ENCODE data around the gene PLXDC2.

The PLXDC2 gene

GRCh38 chr10:20247454-20247853 is 431.2 kb downstream of the PLXDC2 start:
- no peak for DNase-seq (ENCODE audit: low read depth)
- no peak for TF ChIP-seq CTCF (IDR thresholded peaks at IDR 0.05; ENCODE audit: insufficient read depth, low read depth, low read length, missing control alignments)
- H3K4me3 ChIP-seq (ENCODE audit: low read length): no peak overlapping the region

DNA sequence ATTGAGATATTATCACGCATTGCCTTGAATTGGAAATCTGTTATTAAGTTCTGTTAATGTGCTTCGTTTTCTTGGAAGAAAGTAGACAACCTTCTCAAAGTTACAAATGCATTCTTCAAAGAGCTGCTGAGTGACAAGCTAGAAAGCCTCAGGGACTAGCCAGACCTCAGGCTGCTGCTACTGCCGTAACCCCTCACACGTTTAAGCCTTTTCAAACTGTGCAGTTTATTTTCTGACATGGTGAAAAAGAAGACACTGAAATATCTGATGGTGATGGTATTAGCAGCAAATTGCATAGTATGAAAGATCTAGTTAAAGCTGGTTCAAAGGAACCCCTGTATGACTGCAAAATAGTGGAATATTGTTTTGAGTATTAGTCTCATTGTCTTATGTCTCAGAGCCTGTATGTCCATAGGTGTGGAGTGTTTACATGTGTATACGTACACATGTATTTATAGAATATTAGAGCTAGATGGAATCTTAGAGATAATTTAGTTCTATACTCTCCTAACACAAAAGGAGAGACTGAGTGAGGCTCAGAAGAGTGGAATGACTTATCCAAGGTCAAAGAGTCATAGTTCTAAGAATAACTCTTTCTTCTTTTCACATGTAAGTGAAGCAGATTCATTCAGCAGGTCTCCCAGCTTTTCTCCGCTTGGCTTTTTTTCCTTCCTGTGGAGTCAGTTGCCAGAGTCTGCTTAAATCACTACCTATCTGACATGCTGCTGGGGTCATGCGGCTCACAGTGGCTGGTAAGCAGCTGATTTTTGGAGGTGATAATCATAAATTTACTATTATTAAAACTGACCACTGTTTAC is 431.9 kb downstream of the PLXDC2 start:
- TF ChIP-seq CTCF (IDR thresholded peaks at IDR 0.05; ENCODE audit: insufficient read depth, low read depth, low read length, missing control alignments): no peak
- no peak for DNase-seq (ENCODE audit: low read depth)
- no peak overlapping the region for H3K4me3 ChIP-seq (ENCODE audit: low read length)

DNA sequence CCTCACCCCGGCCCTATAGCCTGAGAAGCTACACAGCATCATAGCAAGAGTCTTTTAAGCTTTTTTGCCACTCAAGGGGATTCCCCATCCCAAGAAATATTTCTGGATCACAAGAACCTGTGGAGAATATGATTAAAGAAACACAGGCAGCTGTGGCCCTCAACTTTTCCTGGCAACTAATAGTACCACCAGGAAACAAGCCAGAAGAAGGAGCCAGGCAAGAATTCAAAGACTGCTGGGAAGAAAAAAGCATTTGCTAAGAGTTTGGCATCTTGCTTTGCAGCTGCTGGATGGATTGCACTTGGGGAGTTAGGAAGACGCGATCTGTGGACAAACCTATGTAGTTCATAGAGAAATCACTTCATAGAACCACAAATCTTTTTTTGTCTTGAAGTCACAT is 437.8 kb downstream of the PLXDC2 start:
- H3K4me3 ChIP-seq (ENCODE audit: low read length): no peak overlapping the region
- DNase-seq (ENCODE audit: low read depth): no peak
- no peak for TF ChIP-seq CTCF (IDR thresholded peaks at IDR 0.05; ENCODE audit: insufficient read depth, low read depth, low read length, missing control alignments)

- no peak for TF ChIP-seq CTCF (IDR thresholded peaks at IDR 0.05; ENCODE audit: insufficient read depth, low read depth, low read length, missing control alignments)
- no peak for DNase-seq (ENCODE audit: low read depth)
- H3K4me3 ChIP-seq (ENCODE audit: low read length): no peak overlapping the region
These were observed 438.3 kb downstream of the PLXDC2 start for GRCh38 chr10:20254497-20254896.

DNA sequence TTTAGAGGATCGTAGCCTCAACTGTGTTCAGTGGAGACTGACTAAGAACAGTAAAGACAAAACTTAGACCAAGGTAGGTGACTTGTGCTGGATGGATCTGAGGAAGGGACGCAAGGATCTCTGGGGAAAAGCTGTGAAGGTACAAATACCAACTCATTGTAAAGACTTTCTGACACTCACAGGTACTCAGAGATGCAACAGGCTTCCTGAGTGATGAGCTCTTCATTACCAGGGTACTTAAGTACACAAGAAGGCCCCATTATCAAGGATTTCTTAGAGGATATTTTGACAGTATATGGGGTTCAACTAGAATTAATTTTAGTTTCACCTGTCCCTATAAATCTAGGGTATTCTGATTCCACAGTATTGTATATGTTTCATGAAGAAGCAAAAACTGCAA is 440.7 kb downstream of the PLXDC2 start:
- no peak for TF ChIP-seq CTCF (IDR thresholded peaks at IDR 0.05; ENCODE audit: insufficient read depth, low read depth, low read length, missing control alignments)
- H3K4me3 ChIP-seq (ENCODE audit: low read length): no peak overlapping the region
- no peak for DNase-seq (ENCODE audit: low read depth)

- DNase-seq (ENCODE audit: low read depth): peak; percentile 22
- no peak for TF ChIP-seq CTCF (IDR thresholded peaks at IDR 0.05; ENCODE audit: insufficient read depth, low read depth, low read length, missing control alignments)
- H3K4me3 ChIP-seq (ENCODE audit: low read length): no peak overlapping the region
These were observed 441.2 kb downstream of the PLXDC2 start for GRCh38 chr10:20257422-20257821.

DNA sequence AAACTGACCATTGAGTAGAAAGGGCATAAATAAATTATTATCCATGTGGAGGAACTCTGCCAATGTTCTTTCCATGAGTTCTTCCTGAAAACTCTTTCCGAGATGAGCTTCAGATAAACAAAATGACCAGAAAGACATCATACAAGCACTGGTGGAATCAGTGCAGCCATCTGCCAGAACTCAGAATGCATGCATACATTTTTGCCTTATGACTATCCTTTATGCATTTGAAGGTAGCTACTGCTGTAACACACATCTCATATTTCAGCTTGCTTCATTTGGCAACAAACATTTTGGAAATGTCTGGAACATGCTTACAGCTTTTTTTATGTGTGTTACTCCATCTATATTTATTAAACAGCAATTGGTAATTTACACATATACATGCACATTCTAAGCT is 448.9 kb downstream of the PLXDC2 start:
- DNase-seq (ENCODE audit: low read depth): no peak
- no peak overlapping the region for H3K4me3 ChIP-seq (ENCODE audit: low read length)
- no peak for TF ChIP-seq CTCF (IDR thresholded peaks at IDR 0.05; ENCODE audit: insufficient read depth, low read depth, low read length, missing control alignments)

Data from epithelial cell of esophagus (primary cell).